Measurements from ENCODE around the gene CHST15. TPM values are rescaled to one million over a fixed set of nuclear protein-coding genes. Genes with fewer than 3 reads are reported as not detected.

CHST15 gene
- total and polyA plus RNA-seq, 8 donors = 13.7 to 53.3 (median 17.1) TPM

DNA sequence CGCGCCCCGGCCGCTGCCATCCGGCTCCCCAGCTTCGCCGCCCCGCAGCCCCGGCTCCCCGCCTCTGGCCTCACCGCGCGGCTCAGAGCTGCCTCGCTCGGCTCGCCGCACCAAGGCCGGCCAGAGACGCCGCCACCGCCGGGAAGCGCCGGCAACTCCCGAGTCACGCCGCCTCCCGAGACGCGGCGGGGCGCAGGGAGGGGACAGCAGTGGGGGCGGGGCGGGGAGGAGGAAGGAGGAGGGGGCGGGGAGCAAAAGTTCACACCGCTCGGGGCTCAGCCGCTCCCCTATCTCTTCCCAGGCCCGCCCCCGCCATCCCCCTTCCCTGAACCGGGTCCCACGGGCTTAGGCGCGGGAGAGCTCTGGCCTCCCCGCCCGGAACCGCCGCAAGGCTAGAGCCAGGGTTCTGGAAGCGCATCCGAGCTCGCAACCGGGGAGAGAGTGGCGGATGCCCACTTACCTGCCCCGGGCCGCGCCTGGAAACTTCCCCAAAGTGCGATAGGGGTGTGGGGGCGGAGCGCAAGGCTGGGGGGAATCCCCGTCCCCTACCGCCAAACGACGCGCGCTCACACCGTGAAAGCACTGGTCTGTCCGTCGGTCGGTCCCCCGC lies 1.0 kb downstream of the CHST15 start:
- Histone ChIP-seq H3K27me3 (peaks cover 0 to 55% of the 10 kb centered on the region in 2 donors), H3K27ac (peak overlapping the region; percentile 80 to 92), H3K36me3 (no peaks in the 10 kb centered on the region), H3K4me1 (peaks cover 21 to 68% of the 10 kb centered on the region in 2 donors), H3K4me3 (peak overlapping the region; percentile 75 to 76), H3K9me3 (no peaks in the 10 kb centered on the region)
- ATAC-seq (peak; percentile 58), DNase-seq (peak in 3 of 4 donors; percentile 25 to 95 (median 84))
- TF ChIP-seq, protein P1, sequence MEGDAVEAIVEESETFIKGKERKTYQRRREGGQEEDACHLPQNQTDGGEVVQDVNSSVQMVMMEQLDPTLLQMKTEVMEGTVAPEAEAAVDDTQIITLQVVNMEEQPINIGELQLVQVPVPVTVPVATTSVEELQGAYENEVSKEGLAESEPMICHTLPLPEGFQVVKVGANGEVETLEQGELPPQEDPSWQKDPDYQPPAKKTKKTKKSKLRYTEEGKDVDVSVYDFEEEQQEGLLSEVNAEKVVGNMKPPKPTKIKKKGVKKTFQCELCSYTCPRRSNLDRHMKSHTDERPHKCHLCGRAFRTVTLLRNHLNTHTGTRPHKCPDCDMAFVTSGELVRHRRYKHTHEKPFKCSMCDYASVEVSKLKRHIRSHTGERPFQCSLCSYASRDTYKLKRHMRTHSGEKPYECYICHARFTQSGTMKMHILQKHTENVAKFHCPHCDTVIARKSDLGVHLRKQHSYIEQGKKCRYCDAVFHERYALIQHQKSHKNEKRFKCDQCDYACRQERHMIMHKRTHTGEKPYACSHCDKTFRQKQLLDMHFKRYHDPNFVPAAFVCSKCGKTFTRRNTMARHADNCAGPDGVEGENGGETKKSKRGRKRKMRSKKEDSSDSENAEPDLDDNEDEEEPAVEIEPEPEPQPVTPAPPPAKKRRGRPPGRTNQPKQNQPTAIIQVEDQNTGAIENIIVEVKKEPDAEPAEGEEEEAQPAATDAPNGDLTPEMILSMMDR (IDR thresholded peaks at IDR 0.05) = no peak
- intact Hi-C loops (cut with DNase I) = no loop called here

GRCh38 chr10:124091646-124092249 lies 1.6 kb downstream of the CHST15 start:
- ATAC-seq = peak; percentile 18

GRCh38 chr10:124090601-124091209 lies 2.7 kb downstream of the CHST15 start:
- H3K27me3 ChIP-seq = peaks cover 0 to 48% of the 10 kb centered on the region in 2 donors
- TF ChIP-seq, protein P1 (IDR thresholded peaks at IDR 0.05) = no peak
- H3K36me3 ChIP-seq = no peaks in the 10 kb centered on the region
- H3K4me1 ChIP-seq = peaks cover 21 to 83% of the 10 kb centered on the region in 2 donors
- DNase-seq = peak in 1 of 4 donors; percentile 75
- intact Hi-C loops (cut with DNase I) = no loop called here
- H3K9me3 ChIP-seq = no peaks in the 10 kb centered on the region
- no peak overlapping the region for H3K27ac ChIP-seq
- H3K4me3 ChIP-seq = peak overlapping the region in 1 of 2 donors; percentile 76
- peak; percentile 46 for ATAC-seq

More at GRCh38 chr10:124091646-124092249, 1.6 kb downstream of the CHST15 start:
- intact Hi-C loops (cut with DNase I) = no loop called here
- H3K36me3 ChIP-seq = no peaks in the 10 kb centered on the region
- H3K9me3 ChIP-seq = no peaks in the 10 kb centered on the region
- H3K4me3 ChIP-seq = peak overlapping the region; percentile 75 to 76
- peaks cover 21 to 74% of the 10 kb centered on the region in 2 donors for H3K4me1 ChIP-seq
- DNase-seq = peak in 2 of 4 donors; percentile 66 to 92
- TF ChIP-seq, protein P1 (IDR thresholded peaks at IDR 0.05) = no peak
- H3K27me3 ChIP-seq = peaks cover 0 to 49% of the 10 kb centered on the region in 2 donors
- peak overlapping the region; percentile 80 to 92 for H3K27ac ChIP-seq

- Histone ChIP-seq H3K27ac (no peak overlapping the region), H3K27me3 (peaks cover 0 to 43% of the 10 kb centered on the region in 2 donors), H3K4me3 (peak overlapping the region in 1 of 2 donors; percentile 76), H3K4me1 (peaks cover 18 to 86% of the 10 kb centered on the region in 2 donors), H3K9me3 (no peaks in the 10 kb centered on the region), H3K36me3 (no peaks in the 10 kb centered on the region)
- TF ChIP-seq, protein P1 (IDR thresholded peaks at IDR 0.05) = no peak
- DNase-seq = no peak
- ATAC-seq = no peak
- intact Hi-C loops (cut with DNase I) = no loop called here
These were observed 3.5 kb downstream of the CHST15 start for GRCh38 chr10:124089859-124090258.

DNA sequence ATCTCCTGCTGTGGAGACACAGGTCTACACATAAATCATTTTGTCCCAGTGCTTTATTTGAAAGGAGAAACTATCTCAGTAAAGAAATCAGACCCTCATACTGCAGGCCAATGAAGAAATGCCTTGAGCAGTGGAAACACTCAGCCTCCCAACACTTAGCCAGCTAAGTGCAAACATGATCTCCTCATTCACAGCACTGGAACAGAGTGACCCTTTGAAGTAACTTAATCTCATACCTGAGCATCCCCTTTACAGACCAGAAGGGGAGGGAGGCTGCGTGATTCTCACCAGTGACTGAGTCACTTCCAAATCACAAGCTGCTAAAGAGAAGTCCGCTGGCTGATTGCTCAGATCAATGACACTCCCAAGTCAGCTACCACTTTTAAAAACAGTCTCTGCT lies 4.5 kb downstream of the CHST15 start:
- Histone ChIP-seq H3K4me1 (peaks cover 9 to 83% of the 10 kb centered on the region in 2 donors), H3K9me3 (no peaks in the 10 kb centered on the region), H3K4me3 (no peak overlapping the region), H3K27ac (no peak overlapping the region), H3K27me3 (peaks cover 0 to 33% of the 10 kb centered on the region in 2 donors), H3K36me3 (no peaks in the 10 kb centered on the region)
- TF ChIP-seq, protein P1 (IDR thresholded peaks at IDR 0.05) = no peak
- peak; percentile 17 for ATAC-seq
- intact Hi-C loops (cut with DNase I) = no loop called here
- DNase-seq = no peak
